Esophagus muscularis mucosa (tissue), 4 donors: Measurements from ENCODE around the gene MPC2.

Source experiments
- EP300 ChIP-seq: sonication (generic); formaldehyde crosslinking; IDR thresholded peaks from one replicate; pipeline ENCODE4 v1.6.1; 2017; ENCODE audit warnings: antibody characterized with exemption
- POLR2A ChIP-seq: fragments of 450-650 bp; IDR thresholded peaks from one replicate; pipeline ENCODE4 v1.6.1; 2017; ENCODE audit warnings: antibody characterized with exemption, moderate library complexity, mild to moderate bottlenecking, low read depth
- POLR2AphosphoS5 ChIP-seq, 2 donors: sonication (generic); formaldehyde crosslinking; IDR thresholded peaks; one replicate each; pipeline ENCODE4 v1.6.1; 2017; ENCODE audit warnings: antibody characterized with exemption in 2 of 2
- TF ChIP-seq, protein P1 (sequence below), 3 experiments: fragments of 200-600 bp in 2 of 3; fragments of 450-650 bp in 1 of 3; sonication (generic) in 2 of 3; IDR thresholded peaks; one replicate each; pipeline ENCODE4 v1.5.1; 2017 to 2019; ENCODE audit warnings: antibody characterized with exemption in 3 of 3, mild to moderate bottlenecking in 2 of 3, moderate library complexity in 1 of 3

DNA sequence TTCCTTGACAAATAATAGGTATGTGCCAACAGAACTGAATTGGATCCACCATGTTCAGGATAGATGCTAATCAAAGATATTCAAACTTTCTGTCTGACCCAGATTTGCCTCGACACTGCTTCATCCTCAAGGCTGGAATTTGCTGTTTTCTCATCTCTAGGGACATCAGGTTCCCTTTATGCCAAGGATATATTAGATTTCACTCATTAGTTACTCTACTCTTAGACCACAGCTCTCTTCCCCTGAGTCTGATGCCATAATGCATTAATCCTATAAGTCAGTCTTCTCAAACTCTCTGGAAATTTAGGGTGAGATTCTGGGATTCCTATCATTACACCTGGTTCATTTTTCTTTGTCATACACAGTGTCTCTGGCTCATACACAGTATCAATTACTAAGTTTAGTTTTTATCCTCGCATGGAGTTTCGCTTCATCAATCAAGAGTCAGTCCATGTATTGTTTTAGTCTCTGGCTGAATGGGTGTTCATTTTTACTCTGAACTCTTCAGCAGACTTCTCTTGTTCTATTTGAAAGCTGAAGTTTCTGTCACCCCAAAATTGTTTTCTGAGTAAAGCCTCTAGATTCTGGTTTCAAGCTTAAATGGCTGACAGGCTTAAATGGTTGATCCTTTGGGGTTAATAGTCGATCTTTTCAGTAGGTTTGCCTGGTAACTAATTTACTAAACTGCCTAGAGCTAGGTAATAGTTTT is 9.7 kb downstream of the MPC2 start:
- TF ChIP-seq POLR2A, result no peak
- TF ChIP-seq, protein P1, sequence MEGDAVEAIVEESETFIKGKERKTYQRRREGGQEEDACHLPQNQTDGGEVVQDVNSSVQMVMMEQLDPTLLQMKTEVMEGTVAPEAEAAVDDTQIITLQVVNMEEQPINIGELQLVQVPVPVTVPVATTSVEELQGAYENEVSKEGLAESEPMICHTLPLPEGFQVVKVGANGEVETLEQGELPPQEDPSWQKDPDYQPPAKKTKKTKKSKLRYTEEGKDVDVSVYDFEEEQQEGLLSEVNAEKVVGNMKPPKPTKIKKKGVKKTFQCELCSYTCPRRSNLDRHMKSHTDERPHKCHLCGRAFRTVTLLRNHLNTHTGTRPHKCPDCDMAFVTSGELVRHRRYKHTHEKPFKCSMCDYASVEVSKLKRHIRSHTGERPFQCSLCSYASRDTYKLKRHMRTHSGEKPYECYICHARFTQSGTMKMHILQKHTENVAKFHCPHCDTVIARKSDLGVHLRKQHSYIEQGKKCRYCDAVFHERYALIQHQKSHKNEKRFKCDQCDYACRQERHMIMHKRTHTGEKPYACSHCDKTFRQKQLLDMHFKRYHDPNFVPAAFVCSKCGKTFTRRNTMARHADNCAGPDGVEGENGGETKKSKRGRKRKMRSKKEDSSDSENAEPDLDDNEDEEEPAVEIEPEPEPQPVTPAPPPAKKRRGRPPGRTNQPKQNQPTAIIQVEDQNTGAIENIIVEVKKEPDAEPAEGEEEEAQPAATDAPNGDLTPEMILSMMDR (IDR thresholded peaks at IDR 0.05), result no peak
- TF ChIP-seq EP300, result no peak
- TF ChIP-seq POLR2AphosphoS5 (IDR thresholded peaks at IDR 0.05), result no peak
